GM06990 (cell line): ENCODE results near the gene SIT1.

ENCODE experiments used
- DNase-seq: peaks from one replicate; pipeline ENCODE4 v3.0.0-alpha.2; 2011; ENCODE audit not compliant: insufficient read length; ENCODE audit errors: extremely low read depth
- H3K27me3 ChIP-seq: replicated peaks from 2 replicates; pipeline ENCODE4 v1.6.0; 2011; ENCODE audit warnings: low read length; ENCODE audit not compliant: control insufficient read depth, insufficient read depth
- H3K36me3 ChIP-seq: 2 replicates; pipeline ENCODE4 v1.5.1; 2011; ENCODE audit warnings: low read length; ENCODE audit not compliant: control insufficient read depth, insufficient read depth
- H3K4me3 ChIP-seq: replicated peaks from 2 replicates; pipeline ENCODE4 v1.5.1; 2011; ENCODE audit warnings: low read depth, mild to moderate bottlenecking, control low read depth, low read length
- CTCF ChIP-seq: IDR thresholded peaks from 2 replicates; pipeline ENCODE4 v1.5.1; 2011; ENCODE audit warnings: low read length, control low read depth, mild to moderate bottlenecking, inconsistent platforms; ENCODE audit not compliant: insufficient read depth, poor library complexity, severe bottlenecking

Gene SIT1

GRCh38 chr9:35657546-35658136 lies 6.9 kb upstream of the SIT1 start, which contains the start of gene RMRP:
Gene RMRP (minus strand): TSS chr9:35658019.
- peaks cover 12% of the 10 kb centered on the region for H3K36me3 ChIP-seq
- H3K4me3 ChIP-seq = peak within 1 kb of the TSS; percentile 96
- no peaks in the 10 kb centered on the region for H3K27me3 ChIP-seq
- peak; percentile 94 for DNase-seq
- peak; percentile 19 for TF ChIP-seq CTCF

GRCh38 chr9:35656831-35657545 lies 6.3 kb upstream of the SIT1 start:
- no peak overlapping the region for H3K4me3 ChIP-seq
- peaks cover 10% of the 10 kb centered on the region for H3K36me3 ChIP-seq
- H3K27me3 ChIP-seq = no peaks in the 10 kb centered on the region
- no peak for TF ChIP-seq CTCF
- no peak for DNase-seq

GRCh38 chr9:35656348-35656747 lies 5.6 kb upstream of the SIT1 start:
- Histone ChIP-seq H3K4me3 (no peak overlapping the region), H3K36me3 (peaks cover 9% of the 10 kb centered on the region), H3K27me3 (no peaks in the 10 kb centered on the region)
- TF ChIP-seq CTCF = no peak
- no peak for DNase-seq

- no peak for DNase-seq
- no peaks in the 10 kb centered on the region for H3K36me3 ChIP-seq
- no peaks in the 10 kb centered on the region for H3K27me3 ChIP-seq
- no peak for TF ChIP-seq CTCF
- H3K4me3 ChIP-seq = no peak overlapping the region
These were observed 2.9 kb upstream of the SIT1 start for GRCh38 chr9:35653611-35654010.

GRCh38 chr9:35652829-35653209 lies 2.1 kb upstream of the SIT1 start:
- Histone ChIP-seq H3K27me3 (no peaks in the 10 kb centered on the region), H3K36me3 (no peaks in the 10 kb centered on the region), H3K4me3 (no peak overlapping the region)
- DNase-seq = no peak
- TF ChIP-seq CTCF = no peak
